NCI-H2196 treated with DMSO at 0.1 percent for 48 hours (cell line): ENCODE results near the gene NIPA2.

Source experiments
- DNase-seq: peaks from one replicate; lab custom pipeline; 2025; ENCODE audit not compliant: unreplicated experiment; lab: John Stamatoyannopoulos, UW

The NIPA2 gene

GRCh38 chr15:22831473-22831872 is 7.0 kb upstream of the NIPA2 start:
- DNase-seq, result no peak

GRCh38 chr15:22839046-22839695 is 705 bp downstream of the NIPA2 start:
- no peak for DNase-seq

GRCh38 chr15:22844421-22845288 is 6.2 kb downstream of the NIPA2 start:
- DNase-seq, result no peak

GRCh38 chr15:22845289-22845900 is 6.9 kb downstream of the NIPA2 start:
- DNase-seq, result no peak

- no peak for DNase-seq
These were observed 7.6 kb downstream of the NIPA2 start for GRCh38 chr15:22846073-22846472.

- DNase-seq, result no peak
These were observed 11.6 kb downstream of the NIPA2 start for GRCh38 chr15:22850055-22850454.

GRCh38 chr15:22851513-22851912 is 13.0 kb downstream of the NIPA2 start:
- no peak for DNase-seq

GRCh38 chr15:22855791-22856190 is 17.3 kb downstream of the NIPA2 start:
- no peak for DNase-seq

- DNase-seq, result no peak
These were observed 18.2 kb downstream of the NIPA2 start for GRCh38 chr15:22856659-22857058.

- DNase-seq, result no peak
These were observed 22.7 kb downstream of the NIPA2 start for GRCh38 chr15:22861161-22861560.

- no peak for DNase-seq
These were observed 24.9 kb downstream of the NIPA2 start for GRCh38 chr15:22863356-22863755.

GRCh38 chr15:22866079-22866478 is 27.6 kb downstream of the NIPA2 start:
- no peak for DNase-seq

- DNase-seq, result no peak
These were observed 29.4 kb downstream of the NIPA2 start for GRCh38 chr15:22867886-22868285.

GRCh38 chr15:22868495-22868894 is 30.0 kb downstream of the NIPA2 start:
- DNase-seq, result no peak

- no peak for DNase-seq
These were observed 30.5 kb downstream of the NIPA2 start for GRCh38 chr15:22868928-22869327.

- DNase-seq, result no peak
These were observed 31.4 kb downstream of the NIPA2 start for GRCh38 chr15:22869856-22870255.

- no peak for DNase-seq
These were observed 32.4 kb downstream of the NIPA2 start for GRCh38 chr15:22870865-22871264.

GRCh38 chr15:22871481-22872086 is 33.1 kb downstream of the NIPA2 start:
- DNase-seq, result no peak

GRCh38 chr15:22872936-22873701 is 34.7 kb downstream of the NIPA2 start:
- no peak for DNase-seq

GRCh38 chr15:22873841-22874240 is 35.4 kb downstream of the NIPA2 start:
- DNase-seq, result no peak

GRCh38 chr15:22874256-22874655 is 35.8 kb downstream of the NIPA2 start:
- DNase-seq, result no peak
